ENCODE results near the gene CDK5.

DNA sequence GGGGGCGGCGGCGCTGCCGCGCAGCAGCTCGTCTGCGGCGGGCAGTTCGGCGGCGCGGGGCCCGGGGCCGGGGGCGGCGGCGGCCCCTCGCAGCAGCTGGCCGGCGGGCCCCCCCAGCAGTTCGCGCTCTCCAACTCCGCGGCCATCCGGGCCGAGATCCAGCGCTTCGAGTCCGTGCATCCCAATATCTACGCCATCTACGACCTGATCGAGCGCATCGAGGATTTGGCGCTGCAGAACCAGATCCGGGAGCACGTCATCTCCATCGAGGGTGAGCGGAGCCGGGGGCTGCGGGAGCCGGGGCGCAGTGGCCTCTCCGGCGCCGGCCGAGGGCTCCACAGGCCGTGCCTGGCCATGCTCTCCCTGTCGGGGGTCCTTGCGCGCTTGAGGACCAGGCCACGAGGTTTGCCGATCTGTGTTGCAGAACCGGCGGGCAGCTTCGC is 29.1 kb upstream of the CDK5 start:
- TF ChIP-seq POLR2AphosphoS5 (IDR thresholded peaks at IDR 0.05) = peak in 1 of 3 donors; percentile 11
- TF ChIP-seq, protein P1, sequence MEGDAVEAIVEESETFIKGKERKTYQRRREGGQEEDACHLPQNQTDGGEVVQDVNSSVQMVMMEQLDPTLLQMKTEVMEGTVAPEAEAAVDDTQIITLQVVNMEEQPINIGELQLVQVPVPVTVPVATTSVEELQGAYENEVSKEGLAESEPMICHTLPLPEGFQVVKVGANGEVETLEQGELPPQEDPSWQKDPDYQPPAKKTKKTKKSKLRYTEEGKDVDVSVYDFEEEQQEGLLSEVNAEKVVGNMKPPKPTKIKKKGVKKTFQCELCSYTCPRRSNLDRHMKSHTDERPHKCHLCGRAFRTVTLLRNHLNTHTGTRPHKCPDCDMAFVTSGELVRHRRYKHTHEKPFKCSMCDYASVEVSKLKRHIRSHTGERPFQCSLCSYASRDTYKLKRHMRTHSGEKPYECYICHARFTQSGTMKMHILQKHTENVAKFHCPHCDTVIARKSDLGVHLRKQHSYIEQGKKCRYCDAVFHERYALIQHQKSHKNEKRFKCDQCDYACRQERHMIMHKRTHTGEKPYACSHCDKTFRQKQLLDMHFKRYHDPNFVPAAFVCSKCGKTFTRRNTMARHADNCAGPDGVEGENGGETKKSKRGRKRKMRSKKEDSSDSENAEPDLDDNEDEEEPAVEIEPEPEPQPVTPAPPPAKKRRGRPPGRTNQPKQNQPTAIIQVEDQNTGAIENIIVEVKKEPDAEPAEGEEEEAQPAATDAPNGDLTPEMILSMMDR (IDR thresholded peaks at IDR 0.05) = no peak
- TF ChIP-seq POLR2A (IDR thresholded peaks at IDR 0.05) = no peak

Measured in breast epithelium (tissue), 3 donors.